NCI-H146 treated with DMSO at 0.1 percent for 48 hours (cell line): ENCODE measurements around the gene MYO1E.
"Not testable (repeated sequence)": the region's sequence is repeated elsewhere in the genome, so short reads cannot be mapped to it uniquely, and the experiment has no call there.

Experiments
- DNase-seq: peaks from one replicate; lab custom pipeline; 2025; ENCODE audit not compliant: unreplicated experiment; lab: John Stamatoyannopoulos, UW

The MYO1E gene

GRCh38 chr15:59388670-59389069 lies 16.0 kb upstream of the MYO1E start:
- no peak for DNase-seq

GRCh38 chr15:59387196-59387878 lies 14.7 kb upstream of the MYO1E start:
- not testable (repeated sequence) for DNase-seq

GRCh38 chr15:59385171-59385570 lies 12.5 kb upstream of the MYO1E start:
- DNase-seq: no peak

DNA sequence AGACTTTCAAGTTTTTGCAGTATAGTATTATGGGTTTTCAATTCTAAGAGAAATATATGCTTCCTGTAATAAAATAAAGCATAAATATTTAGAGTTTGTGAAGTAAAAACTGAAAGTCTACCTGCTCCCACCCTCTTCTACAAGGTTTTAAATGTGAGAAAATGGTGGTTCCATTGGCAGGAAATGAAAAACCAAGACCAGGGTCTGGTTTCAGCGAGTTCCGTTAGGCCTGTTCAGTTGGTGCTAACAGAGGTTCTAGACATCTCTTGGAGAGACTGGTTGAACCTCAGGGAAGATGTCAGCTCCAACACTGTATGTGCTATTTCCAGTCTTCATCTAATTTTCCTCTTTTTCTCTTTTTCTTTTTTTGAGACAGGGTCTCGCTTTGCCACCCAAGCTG lies 11.8 kb upstream of the MYO1E start:
- DNase-seq: no peak

DNA sequence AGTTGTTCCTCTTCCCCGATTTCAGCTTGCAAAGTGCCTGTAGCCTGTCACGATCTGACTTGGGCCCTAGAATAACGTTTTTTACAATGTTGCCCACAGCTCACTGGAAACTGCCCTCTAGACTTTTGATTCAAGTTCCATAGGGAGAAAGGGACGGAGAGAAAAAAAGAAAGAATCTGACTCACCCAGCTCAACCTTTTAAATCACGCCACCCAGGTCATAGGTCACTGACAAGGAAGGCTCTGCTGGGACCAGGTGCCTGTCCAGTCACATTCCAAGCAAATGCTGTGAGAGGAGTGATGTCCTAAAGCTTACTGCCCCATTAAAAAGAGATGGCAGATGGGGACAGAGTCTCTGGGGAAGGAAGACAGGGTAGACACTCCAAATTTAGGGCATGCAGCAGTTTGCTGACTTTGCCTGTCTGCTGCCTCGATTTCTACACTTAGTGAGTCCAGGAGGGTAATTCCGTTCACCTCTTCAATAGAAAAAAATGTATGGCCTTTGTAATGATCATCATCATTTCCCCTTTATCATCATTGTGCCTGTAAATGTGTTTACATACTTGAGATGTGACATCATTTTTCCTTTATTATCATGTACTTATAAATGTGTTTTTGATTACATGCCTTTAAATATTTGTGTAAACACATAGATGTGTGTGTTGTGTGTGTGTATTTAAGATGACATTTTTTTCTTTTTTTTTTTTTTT lies 8.4 kb upstream of the MYO1E start:
- no peak for DNase-seq

DNA sequence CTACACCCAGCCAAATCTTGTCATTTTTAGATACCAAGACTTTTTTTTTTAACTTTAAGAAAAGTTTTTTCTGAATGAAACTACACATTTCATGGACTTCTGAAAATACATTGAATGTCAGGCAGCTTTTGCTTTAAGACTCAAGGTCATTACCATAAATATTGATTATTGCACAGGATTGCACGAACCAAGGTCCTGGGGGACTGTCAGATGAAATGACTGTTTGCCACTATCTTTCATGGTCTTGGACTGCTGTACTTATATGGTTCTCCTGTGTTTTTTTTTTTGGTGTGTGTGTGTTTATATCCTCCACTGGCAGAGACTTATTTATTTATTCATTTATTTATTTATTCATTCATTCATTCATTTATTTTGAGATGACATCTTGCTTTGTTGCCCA lies 6.9 kb upstream of the MYO1E start:
- no peak for DNase-seq

GRCh38 chr15:59378855-59379254 lies 6.2 kb upstream of the MYO1E start:
- DNase-seq: no peak

DNA sequence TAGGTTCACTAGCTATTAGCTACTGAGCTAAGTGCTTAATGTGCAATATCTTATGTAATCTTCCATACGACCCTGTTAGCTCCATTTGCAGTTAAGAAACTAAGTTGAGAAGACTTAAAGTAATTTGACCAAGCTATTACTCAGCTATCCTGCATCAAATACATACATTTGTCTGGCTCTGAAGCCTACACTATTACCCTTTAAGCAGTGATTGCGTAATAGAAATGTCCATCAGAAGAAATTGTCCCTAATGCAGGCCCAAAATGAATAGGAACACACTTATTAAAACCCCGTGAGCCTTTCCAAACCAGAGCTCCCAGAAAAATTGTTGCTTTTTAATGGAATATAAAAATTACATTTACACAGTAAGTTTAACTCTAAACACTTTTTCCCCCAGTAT lies 5.3 kb upstream of the MYO1E start:
- no peak for DNase-seq

DNA sequence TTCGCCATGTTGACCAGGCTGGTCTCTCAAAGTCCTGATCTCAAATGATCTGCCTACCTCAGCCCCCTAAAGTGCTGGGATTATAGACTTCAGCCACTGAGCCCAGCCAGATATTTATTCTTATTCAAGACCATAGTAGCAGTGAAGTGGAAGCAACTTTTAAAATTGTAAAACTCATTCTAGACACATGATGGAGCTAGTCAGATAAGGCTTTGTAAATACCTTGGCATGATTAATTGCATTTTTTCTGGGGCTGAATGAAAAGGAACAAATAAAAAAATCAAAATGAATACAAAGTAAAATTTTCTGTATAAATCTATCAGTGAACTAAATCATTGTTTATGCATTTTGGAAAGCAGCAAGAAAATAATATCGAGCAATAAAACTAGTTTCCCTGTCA lies 4.1 kb upstream of the MYO1E start:
- DNase-seq: no peak

GRCh38 chr15:59373215-59373614 lies 544 bp upstream of the MYO1E start:
- no peak for DNase-seq

GRCh38 chr15:59371458-59372351 lies 966 bp downstream of the MYO1E start:
- DNase-seq: peak; percentile 22

DNA sequence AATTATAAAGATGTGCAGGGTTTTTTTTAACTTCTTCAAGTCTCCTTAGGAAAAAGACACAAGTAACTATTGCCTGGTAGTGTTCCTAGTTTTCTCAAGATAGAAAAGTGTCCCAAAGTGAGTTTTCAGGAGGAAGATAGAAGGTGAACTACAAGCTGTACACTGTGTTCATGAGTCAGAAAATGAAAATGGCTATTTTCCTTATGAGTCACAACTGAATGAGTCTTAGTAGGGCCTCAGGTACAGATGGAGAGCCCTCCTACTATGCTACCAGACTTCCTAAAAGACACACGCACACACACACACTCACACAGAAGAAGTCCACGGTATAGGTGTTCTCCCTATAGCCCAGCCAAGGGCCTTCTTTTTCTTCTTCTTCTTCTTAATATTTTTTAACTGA lies 3.1 kb downstream of the MYO1E start:
- DNase-seq: no peak

GRCh38 chr15:59367022-59367451 lies 5.6 kb downstream of the MYO1E start:
- no peak for DNase-seq

- DNase-seq: no peak
Measured at GRCh38 chr15:59366333-59367021, 6.2 kb downstream of the MYO1E start.

DNA sequence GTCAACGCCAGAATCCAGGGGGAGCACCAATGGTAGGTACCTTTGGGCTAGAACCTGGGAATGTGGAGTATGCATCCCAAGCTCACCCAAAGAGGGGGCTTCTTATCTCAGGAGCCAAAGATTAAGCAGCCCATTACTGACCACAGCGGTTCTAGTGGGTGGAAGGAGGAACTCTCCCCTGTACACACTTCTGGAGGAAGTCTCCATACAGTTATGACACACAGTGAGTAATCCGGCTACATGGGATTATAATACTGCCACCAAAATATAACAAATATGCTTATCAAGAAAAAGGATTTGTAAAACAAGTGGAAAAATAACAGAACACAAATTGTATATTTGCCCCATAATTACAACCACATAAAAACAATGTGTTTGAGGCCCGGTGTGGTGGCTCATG lies 8.4 kb downstream of the MYO1E start:
- no peak for DNase-seq

GRCh38 chr15:59362331-59362730 lies 10.3 kb downstream of the MYO1E start:
- DNase-seq: no peak

DNA sequence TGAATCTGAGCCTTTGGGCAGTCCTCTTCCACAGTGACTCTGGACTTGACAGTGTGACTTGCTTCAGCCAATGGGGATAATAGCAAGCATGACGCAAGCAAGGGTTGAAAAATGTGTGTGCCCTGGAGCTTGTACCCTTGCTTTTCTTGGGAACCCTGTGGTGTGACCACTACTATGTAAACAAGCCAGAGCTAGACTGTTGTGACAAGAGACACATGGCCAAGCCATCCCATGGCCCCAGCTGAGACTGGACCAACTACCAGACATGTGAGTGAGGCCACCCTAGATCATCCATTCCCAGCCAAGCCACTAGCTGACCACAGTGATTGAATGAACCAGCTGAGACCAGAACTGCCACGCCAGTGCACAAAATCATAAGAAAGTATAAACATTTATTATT lies 11.8 kb downstream of the MYO1E start:
- no peak for DNase-seq

- no peak for DNase-seq
Measured at GRCh38 chr15:59360305-59360704, 12.4 kb downstream of the MYO1E start.

DNA sequence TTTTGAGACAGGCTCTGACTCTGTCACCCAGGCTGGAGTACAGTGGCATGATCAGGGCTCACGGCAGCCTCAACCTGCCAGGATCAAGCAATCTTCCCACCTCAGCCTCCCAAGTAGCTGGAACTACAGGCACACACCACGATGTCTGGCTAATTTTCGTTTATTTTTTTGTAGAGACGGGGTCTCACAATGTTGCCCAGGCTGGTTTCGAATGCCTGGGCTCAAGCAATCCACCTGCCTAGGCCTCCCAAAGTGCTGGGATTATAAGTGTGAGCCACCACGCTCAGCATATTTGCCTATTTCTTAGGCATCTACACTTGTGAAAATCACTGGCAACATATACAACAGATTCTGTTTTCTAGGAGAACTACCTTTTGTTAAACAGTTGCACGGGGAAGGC lies 16.9 kb downstream of the MYO1E start:
- DNase-seq: no peak

DNA sequence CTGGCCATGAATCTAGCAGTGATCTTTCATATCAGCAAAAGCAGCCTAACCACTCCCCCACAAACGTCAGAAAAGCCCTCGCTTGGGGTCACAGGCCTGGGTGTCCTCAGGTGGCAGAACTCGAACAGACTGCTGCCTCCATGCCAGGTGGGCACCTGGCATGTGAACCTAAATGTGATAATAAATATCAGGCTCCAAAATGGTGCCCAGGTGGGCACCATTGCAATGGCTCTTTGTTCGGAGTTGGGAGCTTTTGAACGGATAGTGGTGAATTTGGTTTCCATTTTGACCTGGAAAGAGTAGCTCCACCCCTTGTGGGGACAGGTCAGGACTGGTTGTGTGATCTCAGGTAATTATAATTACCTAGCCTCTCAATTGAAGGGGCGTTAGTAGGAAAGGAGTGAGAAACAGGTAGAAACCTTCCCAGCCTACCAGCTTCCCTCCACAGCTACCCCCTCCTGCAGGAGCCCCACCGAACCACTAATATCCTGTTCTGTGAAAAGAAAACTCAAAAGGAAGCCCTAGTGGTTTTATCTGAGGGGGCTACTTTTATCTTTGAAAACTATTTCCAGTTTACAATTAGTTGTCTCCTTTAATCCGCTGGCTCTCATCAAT lies 18.1 kb downstream of the MYO1E start:
- no peak for DNase-seq

DNA sequence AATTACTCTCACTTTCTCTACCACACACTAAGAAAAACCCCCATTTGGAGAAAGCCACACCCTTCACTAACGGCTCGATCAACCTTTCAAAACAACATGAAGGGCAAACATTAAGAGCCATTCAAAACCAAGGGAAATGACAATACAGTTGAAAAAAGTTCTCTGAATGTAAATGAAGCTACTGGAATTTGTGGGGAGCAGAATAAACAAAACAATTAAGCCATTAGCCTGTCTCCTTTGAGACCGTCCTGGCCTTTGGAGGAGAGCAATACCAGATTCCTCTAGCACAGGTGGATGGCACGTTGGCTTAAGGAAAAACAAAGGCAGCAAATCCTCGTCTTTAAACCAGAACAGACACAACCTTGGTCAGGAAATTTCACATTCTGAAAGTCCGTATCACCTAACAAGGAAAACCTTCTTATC lies 18.7 kb downstream of the MYO1E start:
- DNase-seq: peak; percentile 12
